CD4-positive, alpha-beta T cell treated with Interleukin-6 for 4 hours (primary cell): ENCODE data around the gene COL19A1.
"Not testable (repeated sequence)": the region's sequence is repeated elsewhere in the genome, so short reads cannot be mapped to it uniquely, and the experiment has no call there.

ENCODE experiments used
- DNase-seq: peaks from one replicate; pipeline ENCODE4 v3.0.0-alpha.2; 2020; ENCODE audit warnings: mixed read lengths

The COL19A1 gene

GRCh38 chr6:69901361-69901760, 35.0 kb downstream of the COL19A1 start:
- DNase-seq, result no peak

DNA sequence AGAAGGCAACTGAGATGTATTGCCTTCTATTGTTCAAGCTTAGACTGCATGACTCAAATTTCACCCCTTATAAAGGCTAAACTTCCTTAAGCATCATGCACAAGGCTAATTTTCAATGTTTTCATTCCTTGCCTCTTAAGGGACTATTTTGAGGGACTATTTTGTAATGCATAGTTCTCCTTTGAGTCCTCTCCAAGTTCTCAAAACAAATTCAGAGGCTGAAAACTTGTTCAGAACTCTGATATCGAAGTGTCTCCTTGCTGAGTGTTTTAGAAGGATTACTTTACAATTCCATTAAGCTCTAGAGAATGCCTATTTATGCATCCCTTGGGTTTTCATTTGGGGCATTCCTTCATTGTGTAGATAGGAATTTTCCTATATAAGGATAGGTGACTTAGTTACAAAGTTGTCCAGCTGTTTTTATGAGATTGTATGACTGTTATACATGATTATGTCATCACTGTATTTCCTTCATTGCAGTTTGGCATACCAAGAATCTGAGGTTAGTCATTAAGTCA, 41.7 kb downstream of the COL19A1 start:
- no peak for DNase-seq

GRCh38 chr6:69913361-69913760, 47.0 kb downstream of the COL19A1 start:
- no peak for DNase-seq

DNA sequence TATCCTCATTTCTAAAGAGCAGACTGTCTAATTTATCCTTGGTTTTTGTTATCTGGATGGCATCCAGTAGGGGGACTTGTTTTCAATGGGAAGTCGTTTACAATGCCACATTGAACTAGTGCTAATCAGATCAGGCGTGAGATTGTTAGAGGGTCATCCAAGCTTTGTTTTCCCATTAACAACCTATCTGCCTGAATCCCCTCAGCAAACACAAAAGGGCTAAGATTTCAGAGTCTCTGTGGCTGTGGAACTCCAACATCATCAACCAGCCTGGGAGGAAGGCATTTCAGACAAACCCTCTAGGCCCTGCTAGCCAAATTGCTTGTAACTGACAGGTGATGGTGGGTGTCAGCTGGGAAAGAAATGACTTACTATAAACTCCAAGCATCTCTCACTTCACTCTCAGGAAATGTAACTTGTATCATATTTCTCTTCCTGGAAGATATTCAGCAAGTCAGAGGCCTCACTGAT, 47.7 kb downstream of the COL19A1 start:
- no peak for DNase-seq

- DNase-seq, result no peak
Observed at GRCh38 chr6:69915346-69915745, 49.0 kb downstream of the COL19A1 start.

DNA sequence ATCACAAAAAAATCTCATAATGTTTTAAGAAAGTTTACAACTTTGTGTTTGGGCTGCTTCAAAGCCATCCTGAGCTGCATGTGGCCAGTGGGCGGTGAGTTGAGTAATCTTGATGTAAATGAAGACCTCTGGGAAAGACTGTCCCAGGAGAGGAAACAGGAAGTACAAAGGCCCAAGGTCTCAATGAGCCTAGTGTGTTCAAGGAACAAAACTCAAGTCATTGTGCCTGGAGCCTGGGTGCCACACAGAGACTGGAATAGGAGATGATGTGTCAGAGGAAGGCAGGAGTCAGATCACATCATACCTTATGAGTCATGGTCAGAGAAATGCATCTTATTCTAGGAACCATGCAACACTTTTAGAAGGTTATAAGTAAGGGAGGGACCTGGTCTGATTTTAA, 51.5 kb downstream of the COL19A1 start:
- no peak for DNase-seq

DNA sequence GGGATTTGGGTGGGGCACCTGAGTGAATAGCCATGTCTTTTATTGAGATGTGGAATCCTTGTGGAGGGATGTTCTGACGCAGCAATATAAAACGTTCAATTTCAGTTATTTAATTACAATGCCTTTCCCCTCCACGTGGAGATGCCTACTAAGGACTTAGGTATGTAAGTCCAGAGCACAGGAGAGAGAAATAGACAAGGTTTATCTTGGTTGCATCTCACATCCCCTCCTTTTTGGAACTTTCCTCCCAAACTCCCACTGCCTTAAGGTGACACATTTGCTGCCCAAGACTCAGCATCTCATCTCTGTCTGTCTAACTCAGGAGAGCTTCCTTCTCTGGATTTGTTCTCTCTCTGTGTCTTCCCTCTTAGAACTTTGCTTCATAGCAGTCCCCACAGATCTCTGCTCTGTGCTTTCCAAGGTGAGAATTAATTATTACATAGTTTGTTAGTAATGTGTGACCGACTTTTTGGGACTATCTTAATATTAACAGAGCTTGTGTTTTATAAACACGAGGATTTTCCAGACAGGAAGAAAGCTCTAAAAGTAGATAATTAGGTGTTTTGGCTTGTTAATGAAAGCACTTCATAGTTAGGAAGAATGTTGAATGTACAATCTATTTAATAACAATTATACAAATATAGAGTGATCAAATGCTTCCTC, 52.6 kb downstream of the COL19A1 start:
- DNase-seq, result no peak

DNA sequence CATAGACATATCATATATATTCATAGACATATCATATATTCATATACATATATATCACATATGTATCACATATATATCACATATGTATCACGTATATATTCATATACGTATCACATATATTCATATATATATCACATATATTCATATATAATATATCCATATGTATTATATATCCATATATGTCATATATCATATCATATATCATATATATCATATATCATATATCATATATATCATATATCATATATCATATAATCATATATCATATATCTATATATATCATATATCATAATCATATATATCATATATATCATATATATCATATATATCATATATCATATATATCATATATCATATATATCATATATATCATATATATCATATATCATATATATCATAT, 54.7 kb downstream of the COL19A1 start:
- not testable (repeated sequence) for DNase-seq

GRCh38 chr6:69921611-69922010, 55.3 kb downstream of the COL19A1 start:
- not testable (repeated sequence) for DNase-seq

DNA sequence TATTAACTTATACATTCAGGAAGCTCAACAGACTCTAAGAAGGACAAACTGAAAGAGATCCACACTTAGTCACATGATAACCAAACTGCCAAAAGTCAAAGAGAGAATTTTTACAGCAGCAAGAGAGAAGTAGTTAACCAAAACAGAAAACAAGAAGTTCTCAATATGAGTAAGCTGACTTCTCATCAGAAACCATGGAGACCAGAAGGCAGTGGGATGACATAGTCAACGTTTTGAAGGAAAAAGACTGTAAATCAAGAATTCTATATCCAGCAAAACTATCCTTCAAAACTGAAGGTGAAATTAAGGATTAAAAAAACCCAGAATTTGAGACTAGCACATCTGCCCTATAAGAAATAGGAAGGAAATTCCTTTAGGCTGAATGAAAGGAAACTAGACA, 60.4 kb downstream of the COL19A1 start:
- no peak for DNase-seq

DNA sequence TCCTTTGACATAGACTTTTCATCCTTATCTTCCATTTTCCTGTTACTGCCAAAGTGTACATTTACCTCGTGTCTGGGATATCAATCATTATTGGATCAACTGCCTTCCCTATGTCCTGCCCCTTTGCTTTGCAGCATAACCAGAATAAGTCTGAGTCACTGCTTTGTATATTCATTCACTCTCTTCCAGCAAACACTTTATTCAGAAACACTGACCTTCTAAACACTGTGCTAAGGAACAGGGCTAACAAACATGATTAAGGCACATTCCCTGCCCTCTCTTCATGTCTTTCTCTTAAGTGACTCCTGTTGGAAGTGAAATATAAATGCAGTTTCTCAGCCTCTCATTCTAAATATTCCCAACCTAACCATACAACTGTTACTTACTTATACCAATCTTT, 66.9 kb downstream of the COL19A1 start:
- no peak for DNase-seq

- no peak for DNase-seq
Observed at GRCh38 chr6:69935079-69935478, 68.7 kb downstream of the COL19A1 start.

GRCh38 chr6:69936674-69937363, 70.5 kb downstream of the COL19A1 start:
- no peak for DNase-seq

DNA sequence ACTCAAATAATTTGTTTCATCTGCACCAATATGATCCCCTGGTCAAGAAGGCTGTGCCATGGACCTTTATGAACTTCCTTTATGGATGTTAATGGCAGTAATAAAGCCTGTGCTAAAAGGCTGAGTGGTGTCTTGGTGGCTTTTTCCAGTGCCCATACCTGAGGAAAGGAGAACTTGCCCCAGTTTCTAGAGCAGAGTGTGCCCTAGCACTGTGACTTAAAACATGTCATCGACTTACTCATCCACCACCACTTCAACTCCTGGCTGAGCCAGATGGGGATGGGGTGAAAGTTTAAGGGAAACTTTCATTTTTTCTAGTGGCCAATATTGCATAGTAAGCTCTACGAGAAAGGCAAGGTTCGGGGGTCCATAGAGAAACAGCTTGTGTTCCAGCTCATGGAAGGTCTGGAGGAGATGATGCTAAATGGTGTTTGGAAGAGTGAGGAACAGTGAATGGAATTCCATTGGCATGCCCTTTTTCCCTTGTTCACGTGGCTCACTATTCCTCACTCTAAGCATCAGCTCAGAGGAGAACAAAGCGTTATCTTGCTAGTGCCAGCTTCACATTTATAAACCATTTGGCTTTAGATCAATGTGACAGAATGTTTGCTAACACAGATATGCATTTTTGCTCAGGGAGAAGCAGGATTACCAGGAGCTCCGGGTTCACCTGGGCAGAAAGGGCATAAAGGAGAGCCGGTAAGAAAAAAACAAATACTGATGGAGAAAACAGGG, 71.2 kb downstream of the COL19A1 start:
- DNase-seq, result no peak

DNA sequence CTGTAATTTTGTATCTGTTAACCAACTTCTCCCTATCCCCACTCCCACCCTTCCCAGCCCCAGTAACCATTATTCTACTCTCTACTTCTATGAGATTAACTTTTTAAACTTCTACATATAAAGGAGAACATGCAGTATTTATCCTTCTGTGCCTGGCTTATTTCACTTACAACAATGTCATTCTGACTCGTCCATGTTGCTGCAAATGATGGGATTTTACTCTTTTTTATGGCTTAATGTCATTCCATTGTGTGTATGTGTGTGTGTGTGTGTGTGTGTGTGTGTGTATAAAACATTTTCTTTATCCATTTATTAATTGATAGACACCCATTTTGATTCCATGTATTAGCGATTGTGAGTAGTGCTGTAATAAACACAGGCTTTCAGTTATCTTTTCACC, 76.1 kb downstream of the COL19A1 start:
- no peak for DNase-seq

DNA sequence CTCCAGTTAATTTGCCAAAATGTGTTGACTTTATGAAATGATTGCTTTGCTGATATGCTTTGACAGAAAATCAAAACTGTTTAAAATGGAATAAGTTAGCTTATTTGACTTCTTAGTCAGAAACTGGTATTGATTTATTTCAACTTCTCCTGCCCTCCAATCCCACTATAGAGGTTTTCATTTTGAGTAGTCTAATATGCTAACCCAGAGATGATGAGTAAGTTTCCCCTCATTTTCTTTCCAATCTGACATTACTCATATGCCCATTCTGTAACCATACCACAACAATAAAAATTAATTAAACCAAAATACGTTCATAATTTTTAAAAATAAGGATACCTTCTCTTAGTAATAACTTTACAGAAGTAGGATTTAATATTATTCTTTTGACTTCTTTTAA, 78.8 kb downstream of the COL19A1 start:
- DNase-seq, result no peak

- DNase-seq, result no peak
Observed at GRCh38 chr6:69948479-69949114, 82.2 kb downstream of the COL19A1 start.

GRCh38 chr6:69953491-69953890, 87.1 kb downstream of the COL19A1 start:
- no peak for DNase-seq

GRCh38 chr6:69954733-69955132, 88.4 kb downstream of the COL19A1 start:
- no peak for DNase-seq

DNA sequence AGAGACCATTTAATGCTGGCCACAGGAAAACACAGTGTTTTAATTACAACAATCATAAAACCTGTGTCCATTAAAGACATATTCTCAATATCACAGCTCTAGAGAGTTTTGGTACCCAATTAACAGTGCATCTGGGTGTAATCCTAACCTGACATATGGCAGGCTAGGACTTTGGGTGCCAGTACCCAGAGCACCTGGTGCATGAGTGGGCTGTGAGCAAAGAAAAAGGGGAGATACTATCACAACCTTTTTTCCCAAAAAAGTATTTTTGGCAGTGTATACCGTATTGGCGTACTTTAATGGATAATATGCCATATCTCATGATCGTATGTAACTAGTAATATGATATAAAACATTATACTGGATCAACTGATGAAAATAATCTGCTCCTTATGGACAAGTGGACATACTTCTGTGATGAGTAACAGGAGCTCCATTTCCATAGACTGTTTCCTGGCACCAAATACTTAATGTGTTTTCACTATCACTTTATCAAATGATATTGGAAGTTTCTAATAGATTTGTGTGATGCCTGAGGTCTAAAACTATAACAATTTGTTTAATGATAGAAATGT, 91.7 kb downstream of the COL19A1 start:
- DNase-seq, result no peak

- no peak for DNase-seq
Observed at GRCh38 chr6:69958978-69959377, 92.6 kb downstream of the COL19A1 start.

GRCh38 chr6:69965974-69966373, 99.6 kb downstream of the COL19A1 start:
- not testable (repeated sequence) for DNase-seq

DNA sequence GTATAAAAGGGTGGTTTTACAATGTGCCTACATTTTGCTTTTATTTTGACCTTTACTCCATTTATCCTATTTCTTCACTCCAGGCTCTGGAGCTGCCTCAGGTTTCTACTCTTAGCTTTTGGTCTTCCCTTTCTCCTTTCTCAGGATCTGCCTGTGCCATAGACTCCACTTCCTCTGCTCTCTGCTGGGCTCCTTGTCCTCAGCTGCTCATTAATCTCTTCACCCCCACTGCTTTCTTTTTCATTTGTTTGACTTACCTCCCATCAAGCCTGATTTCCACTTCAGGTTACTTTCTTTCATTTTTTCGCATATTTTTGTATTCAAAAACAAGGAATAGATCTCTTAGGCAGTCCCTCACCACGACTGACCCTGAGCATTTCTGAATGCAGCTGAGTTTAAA, 106.8 kb downstream of the COL19A1 start:
- DNase-seq, result no peak
